ENCODE data around the gene RABL6.
A peak's percentile ranks its signal among the peaks of the same experiment; 100 is the strongest.
"Not testable (repeated sequence)": the region's sequence is repeated elsewhere in the genome, so short reads cannot be mapped to it uniquely, and the experiment has no call there.

RABL6 gene

GRCh38 chr9:136795000-136795348, 12.8 kb upstream of the RABL6 start:
- no peak for DNase-seq

DNA sequence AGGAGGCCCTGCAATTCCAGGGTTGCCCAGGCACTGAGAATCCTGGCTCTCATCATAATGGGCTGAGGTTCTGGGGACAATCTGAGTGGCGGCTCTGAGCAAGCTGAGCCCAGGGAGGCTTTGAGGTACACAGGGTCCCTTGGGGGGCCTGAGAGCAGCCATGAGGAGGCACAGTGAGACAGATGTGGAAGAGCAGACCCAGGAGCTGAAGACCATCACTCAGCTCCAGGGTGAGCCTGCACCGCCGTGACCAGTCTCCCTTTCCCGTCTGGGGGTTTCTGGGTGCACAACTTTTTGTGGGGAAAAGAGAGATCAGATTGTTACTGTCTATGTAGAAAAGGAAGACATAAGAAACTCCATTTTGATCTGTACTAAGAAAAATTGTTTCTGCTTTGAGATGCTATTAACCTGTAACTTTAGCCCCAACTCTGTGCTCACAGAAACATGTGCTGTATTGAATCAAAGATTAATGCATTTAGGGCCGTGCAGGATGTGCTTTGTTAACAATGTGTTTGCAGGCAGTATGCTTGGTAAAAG, 11.4 kb upstream of the RABL6 start, which contains the start of gene CCDC183:
TSS of gene CCDC183 (plus strand) at position 101 of the 537 bp plus-strand sequence. CDS start at position 161, 60 bp downstream.
- no peak for DNase-seq

DNA sequence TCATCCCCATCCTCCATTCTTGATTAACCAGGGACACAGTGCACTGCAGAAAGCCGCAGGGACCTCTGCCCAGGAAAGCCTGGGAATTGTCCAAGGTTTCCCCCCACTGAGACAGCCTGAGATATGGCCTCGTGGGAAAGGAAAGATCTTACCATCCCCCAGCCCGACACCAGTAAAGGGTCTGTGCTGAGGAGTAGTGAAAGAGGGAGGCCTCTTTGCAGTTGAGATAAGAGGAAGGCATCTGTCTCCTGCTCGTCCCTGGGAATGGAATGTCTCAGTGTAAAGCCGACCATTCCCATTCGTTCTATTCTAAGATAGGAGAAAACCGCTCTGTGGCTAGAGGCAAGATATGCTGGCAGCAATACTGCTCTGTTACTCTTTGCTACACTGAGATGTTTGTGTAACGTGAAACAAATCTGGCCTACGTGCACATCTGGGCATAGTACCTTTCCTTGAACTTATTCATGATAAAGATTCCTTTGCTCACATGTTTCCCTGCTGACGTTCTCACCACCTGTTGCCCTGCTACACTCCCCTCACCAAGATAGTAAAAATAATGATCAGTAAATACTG, 10.9 kb upstream of the RABL6 start:
- DNase-seq: not testable (repeated sequence)

DNA sequence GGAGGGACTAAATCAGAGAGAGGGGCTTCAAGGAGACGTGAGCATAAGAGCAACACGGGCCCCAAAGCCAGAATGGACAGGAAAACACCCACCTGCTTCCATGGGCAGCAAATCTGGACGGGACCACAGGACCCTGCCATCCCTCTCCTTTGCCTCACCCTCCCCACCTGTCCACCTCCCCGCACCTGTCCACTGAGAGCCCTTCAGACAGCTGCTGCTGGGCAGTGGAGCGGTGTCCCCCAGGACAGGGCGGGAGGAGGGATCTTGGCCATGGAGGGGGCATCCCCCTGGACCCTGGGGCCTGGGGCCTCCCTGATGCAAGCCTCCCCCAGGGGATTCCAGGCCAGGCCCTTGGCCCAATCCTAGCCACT, 9.1 kb upstream of the RABL6 start:
- DNase-seq: no peak

- no peak for DNase-seq
Measured at GRCh38 chr9:136799079-136799853, 8.5 kb upstream of the RABL6 start.

GRCh38 chr9:136799854-136800657, 7.7 kb upstream of the RABL6 start:
- peak; percentile 85 for DNase-seq

DNA sequence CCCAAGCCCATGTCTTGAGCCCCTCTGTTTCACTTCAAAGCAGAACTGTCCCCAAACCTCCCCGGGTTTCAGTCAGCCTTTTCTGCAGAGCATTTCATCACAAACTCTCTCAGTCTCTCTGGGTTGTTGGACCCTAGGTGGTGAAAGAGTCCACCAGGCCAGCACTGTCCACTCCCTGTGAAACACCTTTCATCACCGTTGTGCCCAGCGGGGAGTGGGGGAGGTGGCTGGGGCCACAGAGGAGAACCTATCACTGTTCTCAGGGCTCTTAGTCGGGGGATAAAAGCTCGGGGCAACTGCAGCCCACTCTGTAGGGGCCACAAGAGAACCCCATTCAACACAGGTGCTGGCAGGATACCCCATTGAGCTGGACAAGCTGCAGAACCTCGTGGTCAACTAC, 5.4 kb upstream of the RABL6 start:
- no peak for DNase-seq

- DNase-seq: not testable (repeated sequence)
Measured at GRCh38 chr9:136803009-136803550, 4.7 kb upstream of the RABL6 start.

DNA sequence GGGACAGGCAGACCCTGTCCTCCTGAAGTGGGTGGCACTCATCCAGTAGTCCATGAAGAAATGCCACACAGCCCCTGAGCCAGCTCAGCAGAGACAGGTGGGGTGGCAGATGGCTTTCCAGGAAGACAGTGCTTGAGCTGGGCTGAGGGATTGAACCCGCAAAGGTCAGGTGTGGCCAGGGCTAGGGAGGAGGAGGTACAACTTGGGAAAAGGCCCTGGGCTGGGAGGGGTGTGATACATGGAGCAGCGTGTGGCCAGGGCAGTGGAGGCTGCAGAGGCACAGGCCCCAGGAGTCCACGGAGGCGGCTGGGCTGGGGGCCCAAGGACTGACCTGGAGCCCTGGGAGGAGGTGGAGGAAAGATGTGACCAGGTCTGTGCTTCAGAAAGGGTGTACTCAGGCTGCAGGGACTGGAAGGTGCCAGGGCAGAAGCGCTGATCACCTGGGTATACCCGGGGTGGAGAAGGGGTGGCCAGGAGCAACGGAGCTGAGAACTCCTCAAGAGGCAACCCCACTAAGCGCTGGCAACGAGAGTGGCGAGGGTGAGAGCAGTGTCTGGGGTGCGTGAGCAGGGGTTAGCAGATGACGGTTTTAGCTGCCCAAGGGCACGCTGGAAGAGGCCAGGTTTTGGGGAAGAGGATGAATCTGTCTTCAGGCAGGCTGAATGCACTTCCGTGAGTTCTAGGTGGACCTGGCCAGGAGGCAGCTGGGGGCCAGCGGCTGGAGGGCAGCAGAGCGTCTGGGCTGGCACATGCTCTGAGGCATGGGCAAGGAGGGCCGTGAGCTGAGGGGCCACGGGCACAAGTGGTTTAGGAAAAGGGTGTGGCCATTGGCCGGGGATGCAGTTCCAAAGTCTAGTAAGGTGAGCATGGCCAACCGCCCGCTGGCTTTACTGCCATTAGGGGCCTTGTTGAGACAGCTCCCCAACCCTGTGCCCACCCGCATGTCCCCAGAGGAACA, 3.9 kb upstream of the RABL6 start:
- DNase-seq: no peak

GRCh38 chr9:136804509-136805206, 3.1 kb upstream of the RABL6 start:
- no peak for DNase-seq

GRCh38 chr9:136805207-136805740, 2.5 kb upstream of the RABL6 start:
- no peak for DNase-seq

GRCh38 chr9:136806067-136806466, 1.7 kb upstream of the RABL6 start:
- no peak for DNase-seq

- DNase-seq: no peak
Measured at GRCh38 chr9:136806631-136807201, 1.0 kb upstream of the RABL6 start.

DNA sequence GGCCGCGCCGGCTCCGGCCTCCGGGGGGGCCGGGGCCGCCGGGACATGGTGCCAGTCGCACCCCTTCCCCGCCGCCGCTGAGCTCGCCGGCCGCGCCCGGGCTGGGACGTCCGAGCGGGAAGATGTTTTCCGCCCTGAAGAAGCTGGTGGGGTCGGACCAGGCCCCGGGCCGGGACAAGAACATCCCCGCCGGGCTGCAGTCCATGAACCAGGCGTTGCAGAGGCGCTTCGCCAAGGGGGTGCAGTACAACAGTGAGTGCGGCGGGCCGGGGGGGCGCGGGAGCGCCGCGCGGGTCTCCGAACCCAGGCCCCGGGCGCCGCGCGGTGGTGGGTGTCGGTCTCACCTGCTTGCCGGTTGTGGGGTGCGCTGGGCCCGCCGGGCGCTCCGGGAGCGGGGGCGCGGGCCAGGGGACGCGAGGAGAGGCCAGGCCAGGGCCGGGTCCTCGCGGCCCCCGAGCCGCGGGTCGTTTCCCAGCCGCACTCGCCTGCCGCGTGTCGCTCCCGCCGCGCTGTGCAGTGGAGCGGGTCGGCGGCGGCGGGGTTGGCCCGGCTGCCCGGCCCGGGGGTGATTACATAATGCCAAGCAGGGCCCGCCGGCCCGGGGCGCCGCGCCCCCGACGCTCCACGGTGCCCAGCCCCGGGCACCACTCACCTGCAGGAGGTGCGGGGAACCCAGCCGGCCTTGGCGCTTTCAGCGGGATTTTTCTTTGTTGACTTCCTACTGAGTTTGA, 492 bp downstream of the RABL6 start:
- peak; percentile 78 for DNase-seq

GRCh38 chr9:136808806-136809158, 1.0 kb downstream of the RABL6 start:
- DNase-seq: no peak

- no peak for DNase-seq
Measured at GRCh38 chr9:136814725-136815421, 7.1 kb downstream of the RABL6 start.

- no peak for DNase-seq
Measured at GRCh38 chr9:136815422-136815782, 7.7 kb downstream of the RABL6 start.

DNA sequence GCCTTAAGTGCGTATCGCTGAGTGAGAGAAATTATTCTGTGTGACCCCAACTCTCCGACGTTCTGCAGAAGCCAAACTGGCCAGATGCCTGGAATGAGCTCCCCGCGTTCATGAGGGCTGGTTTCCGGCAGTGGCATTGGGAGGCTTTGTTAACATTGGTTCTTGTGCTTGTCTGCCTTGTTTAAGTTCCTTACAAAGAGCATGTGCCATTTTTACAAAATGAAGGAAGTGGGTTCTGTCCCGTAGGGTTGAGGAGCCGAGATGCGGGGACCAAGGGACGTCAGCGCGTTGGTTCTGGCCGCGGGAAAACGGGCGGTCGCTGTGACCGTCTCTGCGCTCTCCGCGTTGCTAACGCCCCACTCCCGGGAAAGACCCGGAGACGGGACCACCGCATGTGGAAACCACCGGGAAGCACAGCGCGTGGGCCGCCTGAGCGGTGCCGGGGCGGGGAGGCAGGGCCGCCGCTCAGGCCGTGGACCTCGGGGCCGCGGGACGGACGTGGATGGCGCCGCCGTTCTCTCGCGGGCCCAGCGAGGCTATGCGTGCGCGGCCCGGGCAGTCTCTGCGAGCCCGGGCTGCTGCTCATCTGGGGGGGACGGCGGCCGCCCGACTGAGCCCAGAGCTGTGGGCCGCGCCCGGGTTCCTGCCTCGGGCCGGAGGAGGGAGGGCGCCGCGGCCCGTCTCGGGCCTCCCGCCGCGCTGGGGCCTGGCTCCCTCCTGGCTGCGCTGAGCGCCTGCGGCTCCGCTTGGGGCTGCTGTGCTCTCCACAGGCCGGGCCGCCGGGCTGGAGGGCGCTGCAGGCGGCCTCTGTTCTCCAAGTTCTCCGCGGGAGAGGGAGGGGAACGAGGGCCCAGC, 13.4 kb downstream of the RABL6 start:
- peak; percentile 78 for DNase-seq
